NCI-H1417 treated with DMSO at 0.1 percent for 48 hours (cell line): ENCODE results near the gene CDHR2.

Experiments used
- DNase-seq: peaks from one replicate; lab custom pipeline; 2025; lab: John Stamatoyannopoulos, UW

Gene CDHR2, protein sequence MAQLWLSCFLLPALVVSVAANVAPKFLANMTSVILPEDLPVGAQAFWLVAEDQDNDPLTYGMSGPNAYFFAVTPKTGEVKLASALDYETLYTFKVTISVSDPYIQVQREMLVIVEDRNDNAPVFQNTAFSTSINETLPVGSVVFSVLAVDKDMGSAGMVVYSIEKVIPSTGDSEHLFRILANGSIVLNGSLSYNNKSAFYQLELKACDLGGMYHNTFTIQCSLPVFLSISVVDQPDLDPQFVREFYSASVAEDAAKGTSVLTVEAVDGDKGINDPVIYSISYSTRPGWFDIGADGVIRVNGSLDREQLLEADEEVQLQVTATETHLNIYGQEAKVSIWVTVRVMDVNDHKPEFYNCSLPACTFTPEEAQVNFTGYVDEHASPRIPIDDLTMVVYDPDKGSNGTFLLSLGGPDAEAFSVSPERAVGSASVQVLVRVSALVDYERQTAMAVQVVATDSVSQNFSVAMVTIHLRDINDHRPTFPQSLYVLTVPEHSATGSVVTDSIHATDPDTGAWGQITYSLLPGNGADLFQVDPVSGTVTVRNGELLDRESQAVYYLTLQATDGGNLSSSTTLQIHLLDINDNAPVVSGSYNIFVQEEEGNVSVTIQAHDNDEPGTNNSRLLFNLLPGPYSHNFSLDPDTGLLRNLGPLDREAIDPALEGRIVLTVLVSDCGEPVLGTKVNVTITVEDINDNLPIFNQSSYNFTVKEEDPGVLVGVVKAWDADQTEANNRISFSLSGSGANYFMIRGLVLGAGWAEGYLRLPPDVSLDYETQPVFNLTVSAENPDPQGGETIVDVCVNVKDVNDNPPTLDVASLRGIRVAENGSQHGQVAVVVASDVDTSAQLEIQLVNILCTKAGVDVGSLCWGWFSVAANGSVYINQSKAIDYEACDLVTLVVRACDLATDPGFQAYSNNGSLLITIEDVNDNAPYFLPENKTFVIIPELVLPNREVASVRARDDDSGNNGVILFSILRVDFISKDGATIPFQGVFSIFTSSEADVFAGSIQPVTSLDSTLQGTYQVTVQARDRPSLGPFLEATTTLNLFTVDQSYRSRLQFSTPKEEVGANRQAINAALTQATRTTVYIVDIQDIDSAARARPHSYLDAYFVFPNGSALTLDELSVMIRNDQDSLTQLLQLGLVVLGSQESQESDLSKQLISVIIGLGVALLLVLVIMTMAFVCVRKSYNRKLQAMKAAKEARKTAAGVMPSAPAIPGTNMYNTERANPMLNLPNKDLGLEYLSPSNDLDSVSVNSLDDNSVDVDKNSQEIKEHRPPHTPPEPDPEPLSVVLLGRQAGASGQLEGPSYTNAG (N-terminal part only)

DNA sequence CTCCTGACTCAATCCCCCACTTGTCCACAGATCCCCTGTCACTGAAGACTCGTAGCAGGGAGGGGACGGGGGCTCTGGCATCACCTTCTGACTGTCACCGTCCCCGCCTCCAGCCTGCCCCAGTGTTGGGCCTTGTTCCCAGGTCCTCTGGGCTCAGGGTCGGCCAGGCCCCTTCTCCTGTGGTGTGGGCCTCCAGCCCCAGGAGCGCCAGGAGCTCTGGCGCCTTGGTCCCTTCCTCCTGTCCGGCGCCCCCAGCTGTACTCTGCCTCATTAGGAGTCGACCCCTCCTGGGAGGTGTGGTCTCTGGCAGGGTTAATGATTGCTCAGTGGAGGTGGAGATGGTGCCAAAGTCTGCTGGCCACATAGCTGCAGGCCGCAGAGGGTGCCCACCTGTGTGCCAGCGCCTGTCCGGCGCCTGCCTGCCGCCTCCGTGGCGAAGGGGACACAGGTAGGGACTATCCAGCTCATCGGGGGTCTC, at the start of gene CDHR2:
TSS of gene CDHR2 (plus strand) at position 376 of the 478 bp plus-strand sequence. CDS start 16,011 bp downstream, outside the sequence.
- no peak for DNase-seq

DNA sequence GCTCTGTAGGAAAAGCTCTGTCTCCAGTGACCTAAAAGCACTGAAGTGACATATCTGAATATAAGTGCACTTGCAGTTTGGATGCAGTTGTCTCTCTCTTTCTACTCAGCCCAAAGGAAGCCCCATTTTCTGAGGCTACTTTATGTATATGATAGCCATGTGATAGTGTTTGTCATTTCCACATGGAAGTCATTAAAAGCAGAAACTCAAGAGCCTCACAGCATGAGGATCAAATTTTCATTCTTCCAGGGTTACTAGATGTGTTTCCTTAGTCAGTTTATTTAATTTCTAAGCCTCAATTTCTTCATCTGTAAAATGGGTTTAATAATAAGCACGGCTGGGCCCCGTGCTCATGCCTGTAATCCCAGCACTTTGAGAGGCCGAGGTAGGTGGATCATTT, 48.6 kb upstream of the CDHR2 start:
- DNase-seq, result no peak

DNA sequence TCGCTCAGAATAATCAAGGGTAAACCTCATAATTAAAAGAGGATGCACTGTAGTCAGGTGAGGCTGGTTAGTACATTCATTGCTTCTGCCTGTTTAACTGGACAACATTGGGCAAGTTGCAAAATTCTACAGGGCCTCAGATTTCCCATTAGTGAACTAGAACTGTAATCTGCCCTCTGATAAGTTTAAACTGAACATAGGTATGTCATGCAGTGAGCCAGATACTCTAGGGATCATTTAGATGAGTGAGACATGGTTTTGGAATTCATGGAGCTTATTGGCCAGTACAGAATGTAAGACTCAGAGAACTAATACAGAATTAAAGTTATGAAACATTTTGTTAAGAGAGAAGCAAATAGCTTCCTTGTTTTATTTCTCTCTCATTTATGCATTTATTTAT, 47.8 kb upstream of the CDHR2 start:
- DNase-seq, result no peak

DNA sequence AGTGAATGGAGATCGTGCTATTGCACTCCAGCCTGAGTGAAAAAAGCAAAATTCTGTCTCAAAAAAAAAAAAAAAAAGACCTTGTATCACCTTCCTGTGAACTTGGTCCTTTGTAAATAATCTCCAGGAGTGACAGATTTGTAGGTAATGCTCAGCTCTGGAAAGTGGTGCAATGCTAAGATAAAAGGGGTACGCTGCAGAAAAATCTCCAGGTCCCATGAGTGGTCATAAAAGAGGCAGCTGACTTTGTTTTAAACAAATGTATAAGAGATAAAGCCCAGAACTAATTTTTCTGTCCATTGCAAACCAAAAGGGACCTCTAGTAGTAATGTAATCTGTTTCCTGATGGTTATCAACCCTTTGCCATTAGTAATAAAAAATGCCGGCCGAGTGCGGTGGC, 45.6 kb upstream of the CDHR2 start:
- DNase-seq, result no peak

DNA sequence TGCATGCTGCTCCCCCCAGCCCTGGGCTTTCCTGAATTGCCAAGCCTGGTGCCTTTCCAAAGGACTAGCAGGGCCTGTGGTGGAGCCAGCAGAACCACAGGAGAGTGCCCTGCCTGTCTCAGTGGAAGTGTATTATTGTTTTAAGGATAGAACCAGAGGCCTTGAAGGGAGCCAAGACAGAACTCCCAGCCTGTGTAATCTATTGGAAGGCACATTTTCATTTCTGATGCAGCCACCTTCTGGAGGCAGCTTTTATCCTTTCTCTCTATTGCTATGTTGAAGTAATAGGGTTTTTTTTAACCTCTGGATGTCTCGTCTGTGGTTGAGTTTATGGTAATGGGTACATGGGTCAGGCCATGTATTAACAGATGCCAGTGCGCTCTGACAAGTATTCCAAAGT, 41.2 kb upstream of the CDHR2 start:
- no peak for DNase-seq

DNA sequence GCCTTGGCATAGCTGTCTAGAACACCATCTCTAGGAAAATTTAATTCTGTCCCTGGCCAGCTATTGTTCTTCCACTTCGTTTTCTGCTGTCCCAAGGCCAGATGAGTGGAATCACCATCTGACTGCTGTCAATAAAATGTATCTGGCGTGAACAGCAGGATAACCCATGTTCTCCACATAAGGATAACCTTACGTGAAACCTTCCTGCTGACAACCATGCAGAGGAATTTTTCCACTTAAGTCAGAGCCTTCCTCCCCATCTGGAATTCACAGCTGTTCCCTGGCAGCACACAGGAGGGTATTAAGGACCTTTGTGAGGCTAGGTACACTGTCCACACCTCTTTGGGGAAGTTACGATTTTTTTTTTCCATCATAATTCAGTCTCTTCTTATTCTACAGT, 40.5 kb upstream of the CDHR2 start:
- no peak for DNase-seq

DNA sequence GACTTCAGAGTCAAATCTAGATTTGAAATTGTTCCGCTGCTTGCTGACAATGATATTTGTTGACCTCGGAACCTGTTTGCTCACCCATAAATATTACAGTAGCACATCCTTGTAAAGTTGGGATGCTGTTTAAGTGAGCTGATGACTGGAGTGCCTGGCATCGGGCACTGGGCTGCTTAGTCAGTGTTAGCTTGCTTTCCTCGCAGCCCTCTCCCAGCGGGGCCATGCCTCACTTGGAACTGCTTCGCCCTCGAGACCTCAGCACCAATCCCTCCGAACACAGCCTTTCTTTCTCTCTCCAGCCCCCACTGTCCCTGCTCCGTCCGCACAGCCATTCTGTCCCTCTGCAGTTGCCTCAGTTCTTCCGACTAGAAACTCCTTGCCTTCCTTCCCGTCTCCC, 35.4 kb upstream of the CDHR2 start:
- DNase-seq, result no peak

DNA sequence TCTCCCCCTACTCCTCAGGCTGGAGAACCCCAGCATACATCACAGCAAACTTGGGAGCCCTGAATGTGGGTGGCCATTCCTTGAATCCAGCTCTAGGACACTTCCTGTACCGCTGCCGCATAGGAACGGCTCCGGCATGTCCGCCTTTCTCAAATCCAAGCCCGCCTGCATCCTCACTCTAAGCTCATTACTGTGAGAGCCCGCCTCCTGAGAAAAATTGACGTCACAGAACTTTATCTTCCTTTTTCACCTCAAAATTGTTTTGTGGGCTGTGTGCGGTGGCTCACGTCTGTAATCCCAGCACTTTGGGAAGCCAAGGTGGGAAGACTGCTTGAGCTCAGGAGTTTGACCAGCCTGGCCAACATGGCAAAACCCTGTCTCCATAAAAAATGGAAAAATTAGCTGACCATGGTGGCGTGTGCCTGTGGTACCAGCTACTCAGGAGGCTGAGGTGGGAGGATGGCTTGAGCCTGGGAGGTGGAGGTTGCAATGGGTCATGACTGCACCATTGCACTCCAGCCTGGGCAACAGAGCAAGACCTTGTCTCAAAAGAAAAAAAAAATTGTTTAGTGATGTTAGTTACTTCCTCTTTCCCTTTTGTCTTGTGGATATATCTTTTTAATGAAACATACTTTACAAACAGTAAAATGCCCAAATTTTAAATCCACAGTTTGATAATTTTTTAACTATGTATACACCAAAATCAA, 34.7 kb upstream of the CDHR2 start:
- DNase-seq, result no peak

DNA sequence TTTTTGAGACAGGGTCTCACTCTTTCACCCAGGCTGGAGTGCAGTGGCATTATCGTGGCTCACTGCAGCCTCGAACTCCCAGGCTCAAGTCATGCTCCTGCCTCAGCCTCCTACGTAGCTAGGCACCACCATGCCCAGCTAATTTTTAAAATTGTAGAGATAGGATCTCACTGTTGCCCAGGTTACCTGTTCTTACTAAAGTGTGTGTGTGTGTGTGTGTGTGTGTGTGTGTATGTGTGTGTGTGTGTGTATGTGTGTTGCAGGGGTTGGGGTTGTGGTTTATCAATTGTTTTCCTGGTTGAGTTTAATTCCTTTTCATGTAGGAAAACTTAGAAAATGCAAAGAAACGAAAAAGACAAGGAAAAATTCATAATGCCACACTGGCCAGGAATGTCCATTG, 33.7 kb upstream of the CDHR2 start:
- no peak for DNase-seq

DNA sequence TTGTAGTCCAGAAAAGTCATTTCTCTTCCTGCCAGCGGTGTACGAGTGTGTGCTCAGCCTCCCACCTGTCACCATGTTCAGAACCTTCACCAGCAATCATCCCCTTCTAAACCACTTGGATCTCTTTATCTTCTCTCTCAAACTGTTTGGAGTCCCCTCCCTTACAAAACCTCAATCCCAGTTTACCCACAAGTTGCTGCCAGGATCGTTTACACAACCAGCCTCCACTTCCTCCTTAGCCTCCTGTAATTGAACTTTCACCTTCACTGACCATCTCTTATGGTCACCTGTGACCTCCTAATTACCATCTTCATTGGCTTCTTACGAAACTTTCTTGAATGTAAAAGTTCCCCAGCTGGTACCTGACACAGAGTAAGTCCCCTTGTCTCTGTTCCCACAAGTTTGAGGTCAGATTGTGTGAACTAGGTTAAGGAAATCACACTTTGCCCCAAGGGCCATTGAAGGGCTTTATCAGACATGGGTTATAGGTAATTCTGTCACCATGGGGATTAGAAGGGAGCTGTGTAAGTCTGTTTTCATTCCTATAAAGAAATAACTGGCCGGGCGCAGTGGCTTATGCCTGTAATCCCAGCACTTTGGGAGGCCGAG, 32.0 kb upstream of the CDHR2 start:
- DNase-seq, result no peak

DNA sequence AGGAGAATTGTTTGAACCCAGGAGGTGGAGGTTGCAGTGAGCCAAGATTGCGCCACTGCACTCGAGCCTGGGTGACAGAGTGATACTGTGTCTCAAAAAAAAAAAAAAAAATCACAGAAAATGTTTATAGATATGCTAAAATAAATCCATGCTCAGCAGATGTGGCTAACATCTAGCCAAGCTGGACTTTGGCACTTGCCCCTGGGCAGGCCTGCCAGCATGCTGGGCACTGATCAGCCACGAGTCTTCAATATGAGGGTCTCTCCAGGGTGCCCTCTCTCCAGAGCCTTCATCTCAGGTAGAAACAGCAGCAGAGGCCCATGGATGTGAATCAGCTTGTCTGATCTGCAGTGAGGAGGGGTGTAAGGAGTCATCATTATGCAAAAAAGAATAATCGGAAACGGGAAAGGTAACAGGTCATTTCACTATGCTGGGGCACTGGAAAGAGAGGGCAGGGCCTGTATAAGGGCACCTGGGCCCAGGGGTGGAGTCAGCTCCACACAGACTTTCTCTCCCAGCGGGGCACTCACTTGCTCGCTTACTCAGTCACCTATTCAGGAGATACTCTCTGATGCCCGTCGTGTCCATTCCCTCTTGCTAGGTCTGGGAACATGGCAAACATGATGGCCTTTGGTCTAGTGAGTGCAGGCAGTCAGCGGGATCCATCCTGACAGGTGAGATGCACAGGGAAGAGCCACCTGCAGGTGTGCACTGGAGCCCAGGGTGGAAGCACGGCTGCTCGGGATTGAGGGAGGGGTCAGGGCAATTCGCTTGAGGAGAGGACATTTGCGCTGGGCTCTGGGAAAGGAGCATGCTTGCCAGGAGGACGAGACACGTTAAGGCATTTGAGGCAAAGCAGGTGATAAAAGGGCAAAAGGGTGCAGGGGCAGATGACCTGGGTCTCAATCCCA, 29.1 kb upstream of the CDHR2 start:
- DNase-seq, result no peak

DNA sequence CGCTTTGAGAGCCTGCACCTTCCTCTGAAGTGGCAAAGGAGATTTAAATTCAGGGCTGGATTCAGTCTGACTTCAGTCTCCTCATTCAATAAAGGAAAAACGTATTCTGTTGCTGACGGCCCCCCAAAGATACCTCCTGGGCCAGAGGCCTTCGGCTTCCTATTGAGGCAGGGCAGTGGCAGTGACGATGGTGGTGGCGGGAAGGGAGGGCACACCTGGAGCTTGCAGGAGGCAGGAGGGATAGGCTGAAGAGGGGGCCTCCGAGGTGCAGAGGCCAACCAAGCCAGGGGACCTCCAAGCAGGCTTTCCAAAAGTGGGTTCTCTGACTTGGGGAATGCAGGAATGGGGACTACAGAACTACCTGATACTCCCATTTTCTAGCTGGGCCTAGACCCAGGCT, 27.9 kb upstream of the CDHR2 start:
- no peak for DNase-seq

DNA sequence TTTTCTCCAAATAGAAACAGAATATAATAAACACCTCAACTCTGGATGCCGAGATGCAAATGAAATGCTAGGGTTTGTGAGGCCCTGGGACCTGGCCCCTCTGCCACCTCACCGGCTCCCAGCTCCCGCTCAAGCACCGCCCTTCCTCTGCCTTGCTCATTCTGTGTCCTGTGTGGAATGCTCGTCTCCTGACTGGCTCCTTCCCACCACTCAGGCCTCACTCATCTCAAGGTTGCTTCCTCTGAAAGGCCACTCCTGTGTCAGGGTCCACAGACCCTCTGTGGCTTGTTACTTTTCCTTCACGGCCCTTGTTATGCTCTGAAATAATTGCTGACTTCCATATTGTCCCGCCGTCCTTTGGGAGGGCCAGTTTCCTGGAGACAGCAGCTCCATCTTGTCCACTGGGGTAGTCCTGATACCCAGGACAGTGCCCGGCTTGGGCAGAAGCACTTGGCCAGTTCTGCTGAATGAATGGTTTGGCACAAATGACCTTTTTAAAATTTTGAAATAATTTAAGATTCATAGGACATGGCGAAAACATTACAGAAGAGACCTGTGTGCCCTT, 27.4 kb upstream of the CDHR2 start:
- DNase-seq, result no peak

DNA sequence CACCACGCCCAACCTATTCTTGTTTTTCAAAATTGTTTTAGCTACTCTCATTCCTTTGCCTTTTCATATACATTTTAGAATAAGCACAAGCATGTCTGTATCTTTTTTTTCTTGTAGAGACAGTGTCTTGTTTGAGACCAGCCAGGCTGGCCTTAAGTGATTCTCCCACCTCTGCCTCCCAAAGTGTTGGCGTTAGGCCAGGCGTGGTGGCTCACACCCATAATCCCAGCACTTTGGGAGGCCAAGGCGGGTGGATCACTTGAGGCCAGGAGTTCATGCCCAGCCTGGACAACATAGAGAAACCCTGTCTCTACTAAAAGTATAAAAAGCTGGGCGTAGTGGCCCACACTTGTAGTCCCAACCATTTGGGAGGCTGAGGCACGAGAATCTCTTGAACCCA, 25.0 kb upstream of the CDHR2 start:
- no peak for DNase-seq

DNA sequence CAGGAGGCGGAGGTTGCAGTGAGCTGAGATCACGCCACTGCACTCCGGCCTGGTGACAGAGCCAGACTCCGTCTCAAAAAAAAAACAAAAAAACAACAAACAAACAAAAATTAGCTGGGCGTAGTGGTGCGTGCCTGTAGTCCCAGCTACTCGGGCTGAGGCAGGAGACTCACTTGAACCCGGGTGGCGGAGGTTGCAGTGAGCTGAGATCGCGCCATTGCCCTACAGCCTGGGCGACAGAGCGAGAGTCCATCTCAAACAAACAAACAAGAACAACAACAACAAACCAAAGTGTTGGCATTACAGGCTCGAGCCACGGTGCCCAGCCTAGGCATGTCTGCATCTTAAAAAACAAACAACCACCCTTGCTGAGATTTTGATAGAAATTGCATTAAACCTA, 24.2 kb upstream of the CDHR2 start:
- no peak for DNase-seq

DNA sequence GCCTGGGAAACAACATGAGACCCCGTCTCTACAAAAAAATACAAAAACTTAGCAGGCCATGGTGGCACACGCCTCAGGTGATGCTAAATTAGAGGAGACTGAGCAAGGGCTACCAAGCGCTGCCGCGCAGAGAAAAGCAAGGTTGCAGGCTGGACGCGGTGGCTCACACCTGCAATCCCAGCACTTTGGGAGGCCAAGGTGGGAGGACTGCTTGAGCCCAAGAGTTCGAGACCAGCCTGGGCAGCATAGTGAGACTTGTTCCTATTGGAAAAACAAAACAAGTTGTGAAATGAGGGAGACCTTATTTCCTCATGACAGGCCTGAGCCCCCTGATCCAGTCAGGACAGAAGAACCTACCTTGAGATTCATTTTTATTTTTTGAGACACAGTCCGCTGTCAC, 23.5 kb upstream of the CDHR2 start:
- DNase-seq, result no peak

DNA sequence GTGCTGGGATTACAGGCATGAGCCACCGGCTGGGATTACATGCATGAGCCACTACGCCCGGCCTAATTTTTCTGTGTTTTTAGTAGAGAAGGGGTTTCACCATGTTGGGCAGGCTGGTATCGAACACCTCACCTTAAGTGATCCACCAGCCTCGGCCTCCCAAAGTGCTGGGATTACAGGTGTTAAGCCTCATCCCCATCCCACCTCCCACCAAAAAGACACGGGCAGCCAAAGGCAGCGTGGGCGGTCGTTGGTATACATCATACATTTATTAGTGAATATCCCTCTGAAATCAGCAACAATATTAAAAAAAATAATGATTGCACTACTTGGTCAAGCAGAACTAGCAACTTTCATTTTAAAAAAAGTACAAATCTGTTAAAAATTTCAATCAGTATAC, 22.7 kb upstream of the CDHR2 start:
- DNase-seq, result no peak

DNA sequence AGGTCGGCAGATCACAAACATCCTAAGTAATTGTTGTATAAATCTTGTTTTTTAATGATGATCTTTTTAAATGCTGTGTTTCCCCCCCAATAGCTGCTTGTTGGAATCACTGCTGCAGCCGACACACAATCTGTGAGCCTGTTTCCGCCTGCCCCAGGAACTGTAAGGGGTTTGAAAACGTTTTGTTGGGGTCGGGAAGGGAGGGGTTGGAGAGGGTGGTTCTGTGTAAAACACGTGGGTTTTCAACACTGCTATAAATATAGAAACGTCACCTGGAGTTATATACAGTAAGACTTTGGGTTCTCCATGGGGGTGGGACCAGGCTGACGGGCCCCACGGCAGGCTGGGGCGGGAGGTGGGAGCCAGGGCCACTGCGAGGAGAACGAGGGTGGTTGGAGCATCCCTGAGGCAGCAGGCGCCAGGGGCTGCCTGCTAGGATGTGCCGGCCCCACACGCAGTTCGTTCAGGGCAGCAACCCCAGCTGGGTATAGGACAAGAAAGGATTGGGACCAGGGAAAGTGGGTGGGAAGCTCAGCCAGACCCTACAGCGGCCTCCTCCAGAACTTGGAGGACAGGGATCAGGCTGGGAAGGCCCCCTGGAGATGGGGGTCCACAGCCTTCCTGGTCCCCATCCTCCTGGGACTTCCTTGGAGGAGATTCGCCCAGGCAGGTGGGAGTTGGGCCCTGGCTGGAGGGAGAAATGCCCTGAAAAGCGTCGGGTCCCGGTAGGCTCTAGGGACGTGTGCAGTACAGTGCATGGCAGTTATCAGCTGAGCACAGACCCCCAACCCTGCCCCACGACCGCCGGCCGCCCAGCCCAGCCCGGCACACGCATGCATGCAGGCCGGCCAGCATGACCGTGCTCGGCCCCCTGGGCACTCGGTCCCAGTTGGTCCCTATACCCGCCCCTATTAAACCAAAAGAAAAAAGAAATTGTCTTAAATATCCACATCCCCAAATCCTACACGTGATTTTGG, 21.6 kb upstream of the CDHR2 start:
- DNase-seq, result no peak

DNA sequence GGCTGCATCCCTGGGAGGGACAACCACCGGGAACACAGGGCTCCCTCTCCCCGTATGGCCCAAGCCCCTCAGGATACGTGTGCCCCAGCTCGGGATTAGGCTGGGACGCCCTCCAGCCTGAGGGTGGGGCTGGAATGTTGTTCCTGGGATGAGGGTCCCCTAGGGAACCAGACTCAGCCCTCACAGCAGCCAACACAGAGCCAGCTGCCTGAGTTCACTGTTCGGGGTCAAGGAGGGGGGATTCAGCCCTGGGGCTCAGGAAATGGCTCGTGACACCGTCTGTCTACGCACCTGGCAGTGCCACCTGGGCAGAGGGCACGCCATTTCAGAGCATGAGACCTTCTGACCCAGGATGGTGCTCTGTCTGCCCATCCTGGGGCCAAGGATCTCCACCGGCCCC, 20.8 kb upstream of the CDHR2 start:
- DNase-seq, result no peak
